ENCODE measurements around the gene CDKN2AIPNL.

GRCh38 chr5:134450374-134450773 is 38.7 kb upstream of the CDKN2AIPNL start:
- no peak for TF ChIP-seq CTCF (conservative IDR thresholded peaks at IDR 0.05; ENCODE audit: low read length)
- no peak for TF ChIP-seq EZH2phosphoT487 (IDR thresholded peaks at IDR 0.05; ENCODE audit: borderline replicate concordance)

Data from Loucy (cell line).